Fibroblast of mammary gland (primary cell): ENCODE data around the gene PNLIP.

Experiments used
- DNase-seq: peaks from one replicate; pipeline ENCODE4 v3.0.0-alpha.2; 2010; ENCODE audit warnings: low read depth
- H3K4me3 ChIP-seq: 2 replicates; pipeline ENCODE4 v1.5.1; 2011; ENCODE audit warnings: low read depth, mild to moderate bottlenecking, low read length, moderate library complexity; ENCODE audit not compliant: control insufficient read depth
- TF ChIP-seq, protein P1 (sequence below): conservative IDR thresholded peaks from 2 replicates; pipeline ENCODE4 v1.5.1; 2011; ENCODE audit warnings: low read depth, low read length, inconsistent platforms; ENCODE audit not compliant: control insufficient read depth, insufficient read depth

Gene PNLIP

GRCh38 chr10:116611153-116611545 lies 65.4 kb downstream of the PNLIP start:
- no peak overlapping the region for H3K4me3 ChIP-seq
- DNase-seq, result no peak
- TF ChIP-seq, protein P1, sequence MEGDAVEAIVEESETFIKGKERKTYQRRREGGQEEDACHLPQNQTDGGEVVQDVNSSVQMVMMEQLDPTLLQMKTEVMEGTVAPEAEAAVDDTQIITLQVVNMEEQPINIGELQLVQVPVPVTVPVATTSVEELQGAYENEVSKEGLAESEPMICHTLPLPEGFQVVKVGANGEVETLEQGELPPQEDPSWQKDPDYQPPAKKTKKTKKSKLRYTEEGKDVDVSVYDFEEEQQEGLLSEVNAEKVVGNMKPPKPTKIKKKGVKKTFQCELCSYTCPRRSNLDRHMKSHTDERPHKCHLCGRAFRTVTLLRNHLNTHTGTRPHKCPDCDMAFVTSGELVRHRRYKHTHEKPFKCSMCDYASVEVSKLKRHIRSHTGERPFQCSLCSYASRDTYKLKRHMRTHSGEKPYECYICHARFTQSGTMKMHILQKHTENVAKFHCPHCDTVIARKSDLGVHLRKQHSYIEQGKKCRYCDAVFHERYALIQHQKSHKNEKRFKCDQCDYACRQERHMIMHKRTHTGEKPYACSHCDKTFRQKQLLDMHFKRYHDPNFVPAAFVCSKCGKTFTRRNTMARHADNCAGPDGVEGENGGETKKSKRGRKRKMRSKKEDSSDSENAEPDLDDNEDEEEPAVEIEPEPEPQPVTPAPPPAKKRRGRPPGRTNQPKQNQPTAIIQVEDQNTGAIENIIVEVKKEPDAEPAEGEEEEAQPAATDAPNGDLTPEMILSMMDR, result no peak

- no peak for DNase-seq
- TF ChIP-seq, protein P1, result no peak
- H3K4me3 ChIP-seq, result no peak overlapping the region
Measured at GRCh38 chr10:116612107-116612769, 66.5 kb downstream of the PNLIP start.

- H3K4me3 ChIP-seq, result no peak overlapping the region
- TF ChIP-seq, protein P1, result no peak
- no peak for DNase-seq
Measured at GRCh38 chr10:116613471-116613870, 67.7 kb downstream of the PNLIP start.

DNA sequence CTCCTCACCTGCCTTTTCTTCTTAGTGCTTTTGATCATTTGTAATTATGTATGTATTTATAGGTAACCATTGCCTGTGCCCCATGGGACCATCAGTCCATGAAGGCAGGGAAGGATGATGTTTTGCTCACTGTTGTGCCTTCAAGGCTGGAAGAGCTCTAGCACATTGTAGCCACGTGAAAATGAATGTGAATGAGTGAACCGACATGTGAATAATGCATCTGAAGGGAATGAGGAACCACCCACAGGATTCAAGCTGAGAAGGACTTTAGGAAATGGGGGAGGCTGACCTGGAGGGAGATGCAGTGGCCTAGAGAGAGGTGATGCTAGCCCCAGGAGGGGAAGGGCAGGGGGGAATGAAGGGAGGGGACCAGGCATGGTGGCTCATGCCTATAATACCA lies 69.1 kb downstream of the PNLIP start:
- H3K4me3 ChIP-seq, result no peak overlapping the region
- TF ChIP-seq, protein P1, result no peak
- DNase-seq, result no peak

DNA sequence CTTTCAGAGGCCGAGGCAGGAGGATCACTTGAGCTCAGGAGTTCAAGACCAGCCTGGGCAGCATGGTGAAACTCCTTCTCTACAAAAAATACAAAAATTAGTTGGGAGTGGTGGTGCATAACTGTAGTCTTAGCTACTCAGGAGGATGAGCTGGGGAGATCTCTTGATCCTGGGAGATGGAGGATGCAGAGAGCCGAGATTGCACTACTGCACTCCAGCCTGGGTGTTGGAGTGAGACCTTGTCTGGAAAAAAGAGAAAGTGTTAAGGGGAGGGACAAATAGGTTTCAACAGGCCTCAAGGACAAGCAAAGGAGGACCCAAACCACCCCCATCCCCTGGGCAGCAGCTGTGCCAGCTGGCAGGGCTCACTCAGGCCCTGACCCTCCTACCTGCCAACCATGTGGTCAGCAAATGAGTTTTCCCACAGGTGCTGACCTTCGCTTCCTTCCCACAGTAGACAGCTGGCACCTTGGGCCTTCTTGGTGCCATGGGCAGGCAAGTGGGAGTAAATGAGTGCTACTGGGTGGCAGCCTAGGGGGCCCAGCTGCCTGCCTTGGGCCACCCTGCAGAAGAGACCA lies 69.6 kb downstream of the PNLIP start:
- no peak for DNase-seq
- TF ChIP-seq, protein P1, result no peak
- H3K4me3 ChIP-seq, result no peak overlapping the region
